ENCODE data around the gene NPFF.

The NPFF gene

DNA sequence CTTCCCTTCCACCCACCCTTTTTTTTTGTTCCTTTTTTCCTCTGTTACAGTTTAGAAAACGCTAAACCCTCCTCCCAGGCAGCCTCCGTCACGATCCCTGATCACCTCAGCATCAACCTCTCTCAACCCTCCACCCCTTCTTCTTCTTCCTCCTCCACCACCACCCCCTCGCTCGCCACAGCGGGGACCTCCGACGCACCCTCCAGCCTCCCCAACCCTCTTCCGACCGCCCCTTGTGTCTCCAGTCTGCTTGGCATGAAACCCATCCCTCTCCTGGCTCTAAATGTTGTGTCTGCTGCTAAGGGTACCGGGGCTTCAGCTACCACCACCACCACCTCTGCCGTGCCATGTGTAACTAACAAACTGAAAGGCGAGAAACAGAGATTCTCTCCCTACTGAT lies 32.5 kb downstream of the NPFF start:
- DNase-seq (ENCODE audit: low spot score), result no peak

DNA sequence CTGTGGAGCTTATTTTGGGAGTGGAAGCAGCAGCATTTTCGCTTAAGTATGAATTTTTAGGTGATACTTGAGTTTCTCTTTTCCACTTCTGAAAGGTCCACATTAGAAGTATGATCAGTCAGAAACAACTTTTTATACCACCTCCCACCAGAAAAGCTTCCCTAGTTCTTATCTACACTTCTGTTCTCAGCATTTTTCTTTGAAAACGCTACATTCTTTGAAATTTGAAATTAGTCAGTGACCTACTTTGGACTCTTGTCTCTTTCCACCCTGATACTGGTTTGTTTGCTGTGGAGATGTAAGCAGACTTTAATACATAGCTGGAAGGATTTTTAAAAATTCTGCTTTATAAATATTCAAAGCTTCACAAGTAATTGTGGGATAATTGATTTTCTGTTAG lies 33.2 kb downstream of the NPFF start:
- DNase-seq (ENCODE audit: low spot score), result no peak

DNA sequence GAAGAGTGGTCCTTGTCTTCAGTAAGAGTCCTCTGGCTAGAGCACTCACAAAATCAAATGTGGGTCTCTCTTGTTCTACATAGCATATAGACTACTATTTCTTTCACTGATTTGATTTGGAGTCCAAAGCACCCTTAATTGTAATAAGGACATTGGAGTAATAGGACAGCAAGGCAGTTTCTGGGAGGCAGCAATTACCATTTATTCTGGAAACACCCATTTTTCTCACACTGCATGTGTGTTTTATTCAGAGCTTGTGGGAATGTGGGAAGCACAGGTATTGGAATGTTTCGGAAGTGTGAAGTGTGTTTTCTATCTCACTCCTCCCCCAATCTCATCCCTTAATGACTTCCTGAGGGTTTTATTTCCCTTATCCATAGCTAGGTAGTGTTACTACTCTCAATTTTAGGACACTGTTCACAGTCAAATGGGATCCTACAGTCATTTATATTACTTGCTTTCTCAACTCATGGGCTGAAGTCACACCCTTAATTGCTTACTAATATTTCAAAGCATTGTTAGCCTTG lies 35.2 kb downstream of the NPFF start:
- DNase-seq (ENCODE audit: low spot score), result no peak

DNA sequence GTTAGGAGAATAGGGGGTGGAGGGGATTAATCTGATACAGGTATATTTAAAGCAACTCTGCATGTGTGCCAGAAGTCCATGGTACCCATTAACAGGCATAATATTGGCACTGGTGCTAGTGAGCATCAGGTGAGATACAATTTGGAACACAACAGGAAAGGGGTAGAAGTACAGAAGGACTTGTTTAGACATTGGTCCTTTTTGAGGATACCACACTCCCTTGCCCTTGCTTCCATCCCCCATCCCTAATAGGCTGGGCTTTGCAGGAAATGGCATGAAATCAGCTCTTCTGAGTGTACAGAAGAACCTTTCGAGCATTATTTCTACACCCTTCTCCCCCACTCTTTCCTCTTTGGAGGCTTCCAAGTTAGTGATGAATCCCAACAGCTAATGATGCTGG lies 39.0 kb downstream of the NPFF start:
- DNase-seq (ENCODE audit: low spot score), result no peak

DNA sequence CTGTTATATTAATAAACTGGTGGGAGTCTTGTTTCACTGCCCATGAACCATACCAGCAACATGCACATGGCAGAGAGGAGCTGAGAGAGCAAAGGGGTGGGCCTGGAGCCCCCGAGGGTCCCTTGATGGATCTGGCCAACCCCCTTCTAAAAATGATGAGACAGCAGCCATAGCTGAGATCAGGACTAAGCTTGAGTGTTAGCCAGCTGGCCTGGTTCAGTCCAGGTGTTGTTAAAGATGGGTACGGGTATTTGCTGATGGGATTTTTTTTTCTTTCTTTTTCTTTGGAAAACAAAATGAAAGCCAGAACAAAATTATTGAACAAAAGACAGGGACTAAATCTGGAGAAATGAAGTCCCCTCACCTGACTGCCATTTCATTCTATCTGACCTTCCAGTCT lies 39.4 kb downstream of the NPFF start:
- no peak for DNase-seq (ENCODE audit: low spot score)

DNA sequence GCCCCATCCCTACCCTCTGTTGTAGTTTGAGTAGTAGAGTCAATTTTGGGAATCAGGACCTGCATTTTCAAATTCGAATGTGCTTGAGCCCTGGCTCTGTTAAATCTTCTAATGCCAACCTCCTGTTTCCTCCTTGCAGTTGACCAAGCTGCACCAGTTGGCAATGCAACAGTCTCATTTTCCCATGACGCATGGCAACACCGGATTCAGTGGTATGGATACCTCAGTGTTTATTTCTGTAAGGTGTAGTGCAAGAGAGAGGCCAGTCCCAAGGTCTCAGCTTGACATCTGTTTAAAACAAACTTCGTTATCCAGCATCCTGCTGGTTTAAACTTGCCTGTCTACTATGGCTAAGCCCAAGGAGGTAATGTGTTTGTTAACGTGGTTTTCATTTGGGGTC lies 40.2 kb downstream of the NPFF start:
- DNase-seq (ENCODE audit: low spot score), result no peak

DNA sequence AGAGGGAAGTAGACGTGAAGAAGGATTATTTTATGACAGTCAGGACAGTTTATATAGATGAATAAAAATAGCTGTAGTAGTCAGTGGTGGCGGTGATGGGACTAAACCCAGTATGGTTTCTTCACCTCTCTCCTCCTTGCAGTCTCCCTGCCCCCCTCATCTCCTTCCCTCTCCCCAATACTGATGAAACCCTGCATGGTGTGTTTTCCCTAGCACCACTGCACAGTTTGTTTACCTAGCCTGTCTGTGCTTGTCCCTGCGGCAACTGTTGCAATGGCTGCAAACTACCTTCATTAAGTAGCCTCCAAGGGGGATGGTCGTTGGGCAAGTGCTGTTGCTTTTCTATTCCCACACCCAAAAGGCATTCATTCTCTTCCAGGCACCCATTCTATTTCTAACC lies 40.6 kb downstream of the NPFF start:
- DNase-seq (ENCODE audit: low spot score), result no peak

DNA sequence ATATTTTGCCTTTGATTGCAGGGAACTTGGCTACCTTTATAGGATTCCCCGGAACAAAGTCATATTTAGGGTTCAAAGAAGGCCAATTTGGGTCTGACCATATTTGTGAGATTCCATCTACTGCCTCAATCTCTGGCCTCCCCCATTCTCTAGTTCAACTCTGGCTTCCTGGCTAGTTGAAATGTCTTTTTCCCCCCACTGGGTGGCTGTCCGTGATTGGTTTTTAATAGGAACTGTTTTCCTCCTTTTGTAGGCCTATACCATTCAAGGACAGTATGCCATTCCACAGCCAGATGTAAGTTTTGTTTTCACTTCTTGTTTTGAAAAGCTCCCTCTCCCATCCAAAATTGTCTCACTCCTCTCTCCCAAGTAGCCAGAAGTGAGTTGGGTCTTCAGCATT lies 41.6 kb downstream of the NPFF start:
- DNase-seq (ENCODE audit: low spot score), result no peak

DNA sequence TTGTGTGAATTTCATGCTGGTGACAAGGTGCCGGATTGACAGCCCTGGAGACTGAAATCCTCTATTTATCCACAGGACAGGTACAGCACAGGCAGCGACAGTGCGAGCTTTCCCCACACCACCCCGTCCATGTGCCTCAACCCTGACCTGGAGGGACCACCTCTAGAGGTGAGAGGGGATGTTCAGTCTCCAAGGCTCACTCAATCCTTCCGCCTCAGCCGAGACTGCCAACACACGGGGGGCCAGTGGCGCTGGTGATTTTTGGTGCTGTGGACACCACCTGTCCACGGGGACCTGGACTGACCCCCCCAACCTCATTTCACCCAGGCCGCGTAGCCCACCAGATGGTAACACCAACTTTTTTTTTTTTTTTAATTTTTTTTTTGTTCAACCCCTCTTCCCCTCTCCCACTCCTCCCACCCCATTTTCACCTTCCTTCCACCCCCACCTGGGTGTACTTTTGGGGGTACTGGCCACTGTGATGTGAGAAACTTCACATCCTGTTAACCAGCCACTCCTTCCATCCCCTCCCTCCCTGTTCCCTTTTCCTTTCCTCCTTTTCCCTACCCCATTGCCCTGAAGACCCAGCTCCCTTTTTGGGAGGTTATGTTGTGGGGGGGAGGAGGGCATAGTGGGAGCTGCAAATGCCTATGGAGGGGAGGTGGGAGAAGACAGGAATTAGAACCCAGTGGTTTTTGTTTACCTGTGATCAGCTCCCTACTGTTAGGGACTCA lies 42.4 kb downstream of the NPFF start:
- no peak for DNase-seq (ENCODE audit: low spot score)

DNA sequence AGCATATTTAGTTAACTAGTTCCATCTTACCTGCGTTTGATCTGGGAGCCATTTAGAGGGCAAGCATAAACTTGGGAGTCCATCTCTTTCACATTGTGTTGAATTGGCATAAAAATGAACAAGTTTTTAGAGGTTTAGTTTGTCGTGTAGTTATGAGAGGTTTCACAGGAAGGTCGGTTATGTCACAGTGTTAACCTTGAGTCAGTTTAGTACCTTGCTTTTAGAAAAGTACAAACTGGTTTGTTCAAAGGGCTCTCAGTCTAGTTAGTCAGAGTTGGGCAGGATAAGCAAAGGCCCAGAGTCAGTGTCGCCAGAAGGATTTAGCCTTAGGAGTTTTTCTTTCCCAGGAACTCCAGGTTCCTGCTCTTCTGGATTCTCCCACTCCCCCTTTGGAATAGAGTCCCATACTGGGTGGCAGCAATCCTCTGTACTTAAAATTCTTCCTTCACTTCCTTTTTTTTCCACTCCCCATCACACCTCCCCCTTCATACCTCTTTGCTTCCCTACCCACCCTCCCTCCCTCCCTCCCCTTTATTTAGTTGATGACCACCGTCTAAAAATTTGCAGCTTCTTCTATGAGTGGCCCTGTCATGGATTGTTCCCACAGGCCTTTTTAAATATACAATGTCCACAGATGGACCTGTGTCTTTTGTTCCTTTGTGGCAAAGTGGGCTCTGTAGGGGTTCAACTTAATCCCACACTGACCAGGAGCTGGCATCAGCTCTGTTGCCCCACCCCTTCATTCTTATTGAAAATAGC lies 43.3 kb downstream of the NPFF start:
- DNase-seq (ENCODE audit: low spot score), result no peak

DNA sequence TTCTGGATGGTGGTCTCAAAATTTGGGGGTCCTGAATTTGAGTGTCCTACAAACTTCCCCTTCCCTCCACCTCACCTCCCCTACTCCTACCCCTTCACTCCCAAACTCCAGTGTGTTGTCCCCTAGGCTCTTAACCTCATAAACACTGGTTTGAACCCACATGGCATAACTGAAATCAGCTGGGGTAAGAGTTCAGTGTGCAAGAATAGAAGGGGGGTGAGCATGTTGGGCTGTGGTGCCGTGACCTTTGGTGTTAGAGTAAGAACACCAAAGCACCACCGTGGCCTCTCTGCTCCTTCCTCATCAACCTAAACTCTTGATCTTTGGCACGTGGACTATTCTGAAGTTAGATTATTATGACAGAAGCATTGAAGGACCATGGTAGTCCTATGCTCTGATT lies 44.3 kb downstream of the NPFF start:
- DNase-seq (ENCODE audit: low spot score), result no peak

DNA sequence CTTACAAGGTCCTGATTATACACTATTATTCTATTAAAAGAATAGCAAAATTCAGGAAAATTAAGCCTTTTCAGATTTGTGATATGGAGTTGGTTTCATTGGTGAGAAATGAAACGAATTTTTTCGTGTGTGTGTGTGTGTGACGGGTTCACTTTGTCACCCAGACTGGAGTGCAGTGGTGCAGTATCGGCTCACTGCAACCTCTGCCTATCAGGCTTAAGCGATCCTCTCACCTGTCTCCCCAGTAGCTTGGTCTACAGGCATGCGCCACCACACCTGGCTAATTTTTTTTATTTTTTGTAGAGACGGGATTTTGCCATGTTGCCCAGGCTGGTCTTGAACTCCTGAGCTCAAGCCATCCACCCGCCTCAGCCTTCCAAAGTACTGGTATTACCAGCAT lies 45.7 kb downstream of the NPFF start:
- DNase-seq (ENCODE audit: low spot score), result no peak

DNA sequence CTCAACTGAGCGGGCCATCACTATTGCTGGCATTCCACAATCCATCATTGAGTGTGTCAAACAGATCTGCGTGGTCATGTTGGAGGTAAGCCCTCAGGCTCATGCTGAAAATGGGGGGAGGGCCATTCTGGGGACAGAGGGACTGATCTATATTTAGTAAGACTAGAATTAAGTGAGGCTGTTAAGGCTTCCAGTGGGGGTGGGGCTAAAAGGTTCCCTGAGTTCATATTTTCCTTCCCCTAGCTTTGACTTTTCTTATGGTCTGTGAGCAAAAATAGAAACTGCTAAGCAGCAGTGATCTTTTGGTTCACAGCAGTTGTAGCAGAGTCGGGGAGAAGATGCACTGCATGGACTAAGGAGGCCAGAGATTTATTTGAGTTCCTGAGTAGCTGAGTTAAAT lies 46.2 kb downstream of the NPFF start:
- DNase-seq (ENCODE audit: low spot score), result no peak

DNA sequence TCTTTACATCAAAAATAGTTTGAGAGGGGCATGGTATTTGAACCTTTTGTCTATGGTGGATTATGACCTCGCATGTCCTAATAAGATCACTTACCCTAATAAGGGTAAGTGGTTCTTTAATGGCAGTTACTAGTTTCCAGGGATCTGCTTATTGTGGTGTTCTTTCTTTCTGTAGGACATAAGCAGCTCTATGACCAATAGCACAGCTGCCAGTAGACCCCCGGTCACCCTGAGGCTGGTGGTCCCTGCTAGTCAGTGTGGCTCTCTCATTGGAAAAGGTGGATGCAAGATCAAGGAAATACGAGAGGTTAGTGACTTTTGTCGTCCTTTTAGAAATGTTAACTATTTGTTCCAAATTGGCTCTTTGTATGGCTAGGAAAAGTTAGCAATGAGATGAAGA lies 48.2 kb downstream of the NPFF start:
- DNase-seq (ENCODE audit: low spot score), result no peak
